K562 (cell line): ENCODE data around the gene BPI. TPM values are rescaled to one million over a fixed set of nuclear protein-coding genes. Genes with fewer than 3 reads are reported as not detected.
"Not testable (repeated sequence)": the region's sequence is repeated elsewhere in the genome, so short reads cannot be mapped to it uniquely, and the experiment has no call there.

Experiments used
- ATAC-seq: fragments of 200-7000 bp; cut with Tn5 transposase; 3 replicates; pipeline ENCODE4 v1.9.1; 2020; ENCODE audit warnings: moderate library complexity
- BruUV-seq: library from RNA; stranded (reverse); fragments of 400-500 nt; replicated peaks from 2 replicates; lab custom pipeline; 2021; lab: Mats Ljungman, UMichigan
- CTCF ChIA-PET: fragments of 300-600 bp; formaldehyde crosslinking; extraction: SDS; loops from one replicate; lab custom pipeline; 2021; ENCODE audit warnings: low intra/inter-chr PET ratio; lab: Yijun Ruan, JAX
- POLR2A ChIA-PET: fragments of 300-600, 350-650 bp; sonication (Branson Sonifier 250); formaldehyde crosslinking; extraction: SDS; loops from one replicate; lab custom pipeline; 2021; ENCODE audit warnings: antibody characterized with exemption, inconsistent platforms; lab: Yijun Ruan, JAX
- DNase-seq, 4 experiments: peaks; one replicate each; pipeline versions ENCODE4 v3.0.0 to v3.0.0-alpha.2; 2011 to 2018; ENCODE audit warnings: low spot score in 3 of 4, mixed read lengths in 3 of 4; ENCODE audit errors: extremely low read depth in 1 of 4
- FAIRE-seq: peaks from 2 replicates; lab custom pipeline; 2011; peaks lifted over from hg19 to GRCh38; lab: Jason Lieb, UNC
- H2AFZ ChIP-seq: 2 replicates; pipeline ENCODE4 v1.6.0; 2011; ENCODE audit warnings: low read depth, low read length, control low read depth, inconsistent platforms
- H3K27ac ChIP-seq: fragments of 200-600 bp; 3 replicates; pipeline ENCODE4 v1.8.0; 2011; ENCODE audit warnings: low read depth, mild to moderate bottlenecking, control low read depth, inconsistent platforms, low read length, moderate library complexity, mixed read lengths; ENCODE audit errors: extremely low read depth
- H3K27me3 ChIP-seq, 2 experiments: fragments of 300-600 bp in 1 of 2; 2 replicates in 1 of 2; 3 replicates in 1 of 2; pipeline versions ENCODE4 v1.6.0 to v1.8.0; 2011; ENCODE audit warnings: inconsistent platforms in 2 of 2, low read length in 2 of 2, mild to moderate bottlenecking in 1 of 2, mixed read lengths in 1 of 2, moderate library complexity in 1 of 2; ENCODE audit not compliant: control insufficient read depth in 2 of 2, insufficient read depth in 2 of 2
- H3K36me3 ChIP-seq: fragments of 300-600 bp; 3 replicates; pipeline ENCODE4 v1.8.0; 2011; ENCODE audit warnings: mild to moderate bottlenecking, low read length, inconsistent platforms; ENCODE audit not compliant: control insufficient read depth, insufficient read depth
- H3K4me1 ChIP-seq, 2 experiments: fragments of 200-600 bp in 1 of 2; replicated peaks in 1 of 2; 2 replicates in 1 of 2; 3 replicates in 1 of 2; pipeline versions ENCODE4 v1.5.1 to v1.8.0; 2011; ENCODE audit warnings: inconsistent platforms in 2 of 2, low read length in 2 of 2, mild to moderate bottlenecking in 1 of 2, mixed read lengths in 1 of 2, moderate library complexity in 1 of 2; ENCODE audit not compliant: control insufficient read depth in 2 of 2, insufficient read depth in 2 of 2
- H3K4me2 ChIP-seq: 2 replicates; pipeline ENCODE4 v1.6.1; 2011; ENCODE audit warnings: low read length, control low read depth, inconsistent platforms, mixed read lengths; ENCODE audit not compliant: insufficient read depth
- H3K4me3 ChIP-seq: fragments of 200-600 bp; sonication (generic), shearing (Covaris generic); 2 replicates; pipeline ENCODE4 v1.5.1; 2016; ENCODE audit warnings: control low read depth, inconsistent platforms
- H3K79me2 ChIP-seq: fragments of 200-600 bp; 3 replicates; pipeline ENCODE4 v1.8.0; 2011; ENCODE audit warnings: low read length, inconsistent platforms; ENCODE audit not compliant: control insufficient read depth, insufficient read depth
- H3K9ac ChIP-seq, 2 experiments: 2 replicates each; pipeline versions ENCODE4 v1.6.0 to v1.6.1; 2011; ENCODE audit warnings: low read depth in 2 of 2, low read length in 2 of 2, control low read depth in 1 of 2, inconsistent platforms in 1 of 2, mild to moderate bottlenecking in 1 of 2, mixed read lengths in 1 of 2; ENCODE audit not compliant: insufficient read depth in 1 of 2
- H3K9me1 ChIP-seq: one replicate; pipeline ENCODE4 v1.6.0; 2011; ENCODE audit warnings: inconsistent platforms, mild to moderate bottlenecking, low read length, moderate library complexity; ENCODE audit not compliant: control insufficient read depth, insufficient read depth
- H3K9me3 ChIP-seq: replicated peaks from 2 replicates; pipeline ENCODE4 v1.5.1; 2011; ENCODE audit warnings: low read depth, low read length, inconsistent platforms; ENCODE audit not compliant: control insufficient read depth, insufficient read depth
- H4K20me1 ChIP-seq: replicated peaks from 2 replicates; pipeline ENCODE4 v1.6.1; 2011; ENCODE audit warnings: low read length, inconsistent platforms, mixed read lengths; ENCODE audit not compliant: control insufficient read depth, insufficient read depth
- WGBS: fragments of 100-300 bp; shearing (Covaris generic); methylation state at CpG from one replicate; pipeline ENCODE4 v1.1.6; 2016; ENCODE audit warnings: low coverage, mixed read lengths; ENCODE audit not compliant: insufficient coverage; ENCODE audit errors: missing lambda C conversion rate; 5-methylcytosine and 5-hydroxymethylcytosine counted together
- in situ Hi-C: fragments of 300-500 bp; cut with MboI; formaldehyde crosslinking; loops from 4 replicates; pipeline ENCODE4 v1.15.0; 2018; ENCODE audit warnings: inconsistent platforms, mixed read lengths
- intact Hi-C: fragments of 100-400 bp; cut with micrococcal nuclease; formaldehyde crosslinking; loops from 2 replicates; pipeline ENCODE4 v1.14.2; 2022
- polyA plus RNA-seq, 8 experiments: library from polyadenylated mRNA; depleted of rRNA in 4 of 8; stranded (reverse) in 5 of 8; unstranded in 3 of 8; fragments of >200 nt; fragmentation: Nextera tagmentation in 2 of 8; fragmentation: Illumina TruSeq in 1 of 8; extraction: Ambion mirVana in 2 of 8; extraction: Trizol in 1 of 8; gene quantifications; 2 replicates each; pipeline versions ENCODE4 v1.2.1 to v1.2.3, GENCODE V29; 2011 to 2014; ENCODE audit warnings: inconsistent platforms in 1 of 8, missing spikeins in 1 of 8
- total RNA-seq, 7 experiments: library from RNA; depleted of rRNA in 6 of 7; stranded (reverse); fragments of >200 nt in 6 of 7; fragmentation: Illumina TruSeq in 2 of 7; extraction: Trizol in 2 of 7; gene quantifications; 2 replicates each; pipeline versions ENCODE4 v1.2.1 to v1.2.3, GENCODE V29; 2011 to 2021; ENCODE audit warnings: low replicate concordance in 1 of 7
- TF ChIP-seq, protein P1 (sequence below): IDR thresholded peaks from 2 replicates; pipeline ENCODE4 v1.6.1; 2011; ENCODE audit warnings: borderline replicate concordance, low read depth, mild to moderate bottlenecking, moderate library complexity, low read length; ENCODE audit not compliant: insufficient read depth, poor library complexity, severe bottlenecking
- TF ChIP-seq, protein P2 (sequence below), 3 experiments: IDR thresholded peaks in 2 of 3; conservative IDR thresholded peaks in 1 of 3; 2 replicates each; pipeline ENCODE4 v1.5.1; 2011 to 2012; ENCODE audit warnings: low read length in 3 of 3, mild to moderate bottlenecking in 3 of 3, control low read depth in 2 of 3, improper control_type of control experiment in 1 of 3, inconsistent platforms in 1 of 3, low read depth in 1 of 3, mixed read lengths in 1 of 3, moderate library complexity in 1 of 3; ENCODE audit not compliant: insufficient read depth in 2 of 3

Gene BPI
- total and polyA plus RNA-seq, 9 of the 15 experiments (the other 6 are each of a cell fraction or from before 2014, with no cell fraction given): not detected

GRCh38 chr20:38281176-38281915 lies 22.6 kb upstream of the BPI start:
- DNase-seq, in situ Hi-C loops, H3K9ac ChIP-seq, POLR2A ChIA-PET, BruUV-seq, H3K36me3 ChIP-seq, H2AFZ ChIP-seq, H3K27ac ChIP-seq, H3K9me1 ChIP-seq, H3K79me2 ChIP-seq, H4K20me1 ChIP-seq, H3K4me1 ChIP-seq, H3K4me3 ChIP-seq, CTCF ChIA-PET, ATAC-seq, FAIRE-seq, H3K4me2 ChIP-seq, H3K9me3 ChIP-seq, intact Hi-C loops: not testable (repeated sequence)
- peaks cover 3 to 32% of the 10 kb centered on the region in 2 experiments; a peak in 3 of 5 replicates for H3K27me3 ChIP-seq
- WGBS: 5% methylated on average over 6 of the region's 6 CpGs
- TF ChIP-seq, protein P1, sequence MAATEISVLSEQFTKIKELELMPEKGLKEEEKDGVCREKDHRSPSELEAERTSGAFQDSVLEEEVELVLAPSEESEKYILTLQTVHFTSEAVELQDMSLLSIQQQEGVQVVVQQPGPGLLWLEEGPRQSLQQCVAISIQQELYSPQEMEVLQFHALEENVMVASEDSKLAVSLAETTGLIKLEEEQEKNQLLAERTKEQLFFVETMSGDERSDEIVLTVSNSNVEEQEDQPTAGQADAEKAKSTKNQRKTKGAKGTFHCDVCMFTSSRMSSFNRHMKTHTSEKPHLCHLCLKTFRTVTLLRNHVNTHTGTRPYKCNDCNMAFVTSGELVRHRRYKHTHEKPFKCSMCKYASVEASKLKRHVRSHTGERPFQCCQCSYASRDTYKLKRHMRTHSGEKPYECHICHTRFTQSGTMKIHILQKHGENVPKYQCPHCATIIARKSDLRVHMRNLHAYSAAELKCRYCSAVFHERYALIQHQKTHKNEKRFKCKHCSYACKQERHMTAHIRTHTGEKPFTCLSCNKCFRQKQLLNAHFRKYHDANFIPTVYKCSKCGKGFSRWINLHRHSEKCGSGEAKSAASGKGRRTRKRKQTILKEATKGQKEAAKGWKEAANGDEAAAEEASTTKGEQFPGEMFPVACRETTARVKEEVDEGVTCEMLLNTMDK: peak; percentile 32
- TF ChIP-seq, protein P2, sequence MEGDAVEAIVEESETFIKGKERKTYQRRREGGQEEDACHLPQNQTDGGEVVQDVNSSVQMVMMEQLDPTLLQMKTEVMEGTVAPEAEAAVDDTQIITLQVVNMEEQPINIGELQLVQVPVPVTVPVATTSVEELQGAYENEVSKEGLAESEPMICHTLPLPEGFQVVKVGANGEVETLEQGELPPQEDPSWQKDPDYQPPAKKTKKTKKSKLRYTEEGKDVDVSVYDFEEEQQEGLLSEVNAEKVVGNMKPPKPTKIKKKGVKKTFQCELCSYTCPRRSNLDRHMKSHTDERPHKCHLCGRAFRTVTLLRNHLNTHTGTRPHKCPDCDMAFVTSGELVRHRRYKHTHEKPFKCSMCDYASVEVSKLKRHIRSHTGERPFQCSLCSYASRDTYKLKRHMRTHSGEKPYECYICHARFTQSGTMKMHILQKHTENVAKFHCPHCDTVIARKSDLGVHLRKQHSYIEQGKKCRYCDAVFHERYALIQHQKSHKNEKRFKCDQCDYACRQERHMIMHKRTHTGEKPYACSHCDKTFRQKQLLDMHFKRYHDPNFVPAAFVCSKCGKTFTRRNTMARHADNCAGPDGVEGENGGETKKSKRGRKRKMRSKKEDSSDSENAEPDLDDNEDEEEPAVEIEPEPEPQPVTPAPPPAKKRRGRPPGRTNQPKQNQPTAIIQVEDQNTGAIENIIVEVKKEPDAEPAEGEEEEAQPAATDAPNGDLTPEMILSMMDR (IDR thresholded peaks at IDR 0.05 in 2 of 3, conservative IDR thresholded peaks at IDR 0.05 in 1 of 3; ENCODE audit: insufficient read depth in 2 of 3, low read depth in 1 of 3, low read length in 3 of 3): peak in 1 of 3 experiments; percentile 28; a peak in 1 of 6 replicates
